K562 (cell line): ENCODE measurements around the gene CRYBG2. TPM values are rescaled to one million over a fixed set of nuclear protein-coding genes. Genes with fewer than 3 reads are reported as not detected.

ENCODE experiments used
- ATAC-seq: fragments of 200-7000 bp; cut with Tn5 transposase; 3 replicates; pipeline ENCODE4 v1.9.1; 2020; ENCODE audit warnings: moderate library complexity
- BruUV-seq: library from RNA; stranded (reverse); fragments of 400-500 nt; replicated peaks from 2 replicates; lab custom pipeline; 2021; lab: Mats Ljungman, UMichigan
- CTCF ChIA-PET: fragments of 300-600 bp; formaldehyde crosslinking; extraction: SDS; loops from one replicate; lab custom pipeline; 2021; ENCODE audit warnings: low intra/inter-chr PET ratio; lab: Yijun Ruan, JAX
- POLR2A ChIA-PET: fragments of 300-600, 350-650 bp; sonication (Branson Sonifier 250); formaldehyde crosslinking; extraction: SDS; loops from one replicate; lab custom pipeline; 2021; ENCODE audit warnings: antibody characterized with exemption, inconsistent platforms; lab: Yijun Ruan, JAX
- DNase-seq, 4 experiments: peaks; one replicate each; pipeline versions ENCODE4 v3.0.0 to v3.0.0-alpha.2; 2011 to 2018; ENCODE audit warnings: low spot score in 3 of 4, mixed read lengths in 3 of 4; ENCODE audit errors: extremely low read depth in 1 of 4
- FAIRE-seq: peaks from 2 replicates; lab custom pipeline; 2011; peaks lifted over from hg19 to GRCh38; lab: Jason Lieb, UNC
- H2AFZ ChIP-seq: 2 replicates; pipeline ENCODE4 v1.6.0; 2011; ENCODE audit warnings: low read depth, low read length, control low read depth, inconsistent platforms
- H3K27ac ChIP-seq: fragments of 200-600 bp; 3 replicates; pipeline ENCODE4 v1.8.0; 2011; ENCODE audit warnings: low read depth, mild to moderate bottlenecking, control low read depth, inconsistent platforms, low read length, moderate library complexity, mixed read lengths; ENCODE audit errors: extremely low read depth
- H3K27me3 ChIP-seq, 2 experiments: fragments of 300-600 bp in 1 of 2; 2 replicates in 1 of 2; 3 replicates in 1 of 2; pipeline versions ENCODE4 v1.6.0 to v1.8.0; 2011; ENCODE audit warnings: inconsistent platforms in 2 of 2, low read length in 2 of 2, mild to moderate bottlenecking in 1 of 2, mixed read lengths in 1 of 2, moderate library complexity in 1 of 2; ENCODE audit not compliant: control insufficient read depth in 2 of 2, insufficient read depth in 2 of 2
- H3K36me3 ChIP-seq: fragments of 300-600 bp; 3 replicates; pipeline ENCODE4 v1.8.0; 2011; ENCODE audit warnings: mild to moderate bottlenecking, low read length, inconsistent platforms; ENCODE audit not compliant: control insufficient read depth, insufficient read depth
- H3K4me1 ChIP-seq, 2 experiments: fragments of 200-600 bp in 1 of 2; replicated peaks in 1 of 2; 2 replicates in 1 of 2; 3 replicates in 1 of 2; pipeline versions ENCODE4 v1.5.1 to v1.8.0; 2011; ENCODE audit warnings: inconsistent platforms in 2 of 2, low read length in 2 of 2, mild to moderate bottlenecking in 1 of 2, mixed read lengths in 1 of 2, moderate library complexity in 1 of 2; ENCODE audit not compliant: control insufficient read depth in 2 of 2, insufficient read depth in 2 of 2
- H3K4me2 ChIP-seq: 2 replicates; pipeline ENCODE4 v1.6.1; 2011; ENCODE audit warnings: low read length, control low read depth, inconsistent platforms, mixed read lengths; ENCODE audit not compliant: insufficient read depth
- H3K4me3 ChIP-seq: fragments of 200-600 bp; sonication (generic), shearing (Covaris generic); 2 replicates; pipeline ENCODE4 v1.5.1; 2016; ENCODE audit warnings: control low read depth, inconsistent platforms
- H3K79me2 ChIP-seq: fragments of 200-600 bp; 3 replicates; pipeline ENCODE4 v1.8.0; 2011; ENCODE audit warnings: low read length, inconsistent platforms; ENCODE audit not compliant: control insufficient read depth, insufficient read depth
- H3K9ac ChIP-seq, 2 experiments: 2 replicates each; pipeline versions ENCODE4 v1.6.0 to v1.6.1; 2011; ENCODE audit warnings: low read depth in 2 of 2, low read length in 2 of 2, control low read depth in 1 of 2, inconsistent platforms in 1 of 2, mild to moderate bottlenecking in 1 of 2, mixed read lengths in 1 of 2; ENCODE audit not compliant: insufficient read depth in 1 of 2
- H3K9me1 ChIP-seq: one replicate; pipeline ENCODE4 v1.6.0; 2011; ENCODE audit warnings: inconsistent platforms, mild to moderate bottlenecking, low read length, moderate library complexity; ENCODE audit not compliant: control insufficient read depth, insufficient read depth
- H3K9me3 ChIP-seq: replicated peaks from 2 replicates; pipeline ENCODE4 v1.5.1; 2011; ENCODE audit warnings: low read depth, low read length, inconsistent platforms; ENCODE audit not compliant: control insufficient read depth, insufficient read depth
- H4K20me1 ChIP-seq: replicated peaks from 2 replicates; pipeline ENCODE4 v1.6.1; 2011; ENCODE audit warnings: low read length, inconsistent platforms, mixed read lengths; ENCODE audit not compliant: control insufficient read depth, insufficient read depth
- HEY1 ChIP-seq: fragments of 250-450 bp; sonication (Bioruptor Pico); IDR thresholded peaks from 2 replicates; pipeline ENCODE4 v1.5.0; 2020; ENCODE audit warnings: mild to moderate bottlenecking, moderate library complexity, borderline replicate concordance
- HNRNPL ChIP-seq: fragments of 200-400 bp; formaldehyde crosslinking; IDR thresholded peaks from 2 replicates; pipeline ENCODE4 v1.6.1; 2017; ENCODE audit warnings: low read depth, mild to moderate bottlenecking, low read length
- IFI16 ChIP-seq: fragments of 250-450 bp; sonication (Bioruptor Pico); IDR thresholded peaks from 2 replicates; pipeline ENCODE4 v2.1.2; 2022; ENCODE audit warnings: mild to moderate bottlenecking, inconsistent platforms
- MITF ChIP-seq: IDR thresholded peaks from 2 replicates; pipeline ENCODE4 v1.6.1; 2014; ENCODE audit warnings: antibody characterized with exemption
- NR1H2 ChIP-seq: sonication (generic); formaldehyde crosslinking; IDR thresholded peaks from 2 replicates; pipeline ENCODE4 v1.4.0; 2020; ENCODE audit warnings: mild to moderate bottlenecking, missing genetic modification reagents
- ZNF311 ChIP-seq: fragments of 250-450 bp; sonication (Bioruptor Pico); IDR thresholded peaks from 2 replicates; pipeline ENCODE4 v1.4.0; 2020; ENCODE audit warnings: mild to moderate bottlenecking, moderate library complexity
- ZNF445 ChIP-seq: fragments of 250-450 bp; sonication (Bioruptor Pico); IDR thresholded peaks from 2 replicates; pipeline ENCODE4 v1.4.0; 2020; ENCODE audit warnings: low read depth, mild to moderate bottlenecking, moderate library complexity
- ZNF57 ChIP-seq: fragments of 450-650 bp; formaldehyde crosslinking; IDR thresholded peaks from 2 replicates; pipeline ENCODE4 v1.4.0; 2020; ENCODE audit warnings: mild to moderate bottlenecking, moderate library complexity
- WGBS: fragments of 100-300 bp; shearing (Covaris generic); methylation state at CpG from one replicate; pipeline ENCODE4 v1.1.6; 2016; ENCODE audit warnings: low coverage, mixed read lengths; ENCODE audit not compliant: insufficient coverage; ENCODE audit errors: missing lambda C conversion rate; 5-methylcytosine and 5-hydroxymethylcytosine counted together
- in situ Hi-C: fragments of 300-500 bp; cut with MboI; formaldehyde crosslinking; loops from 4 replicates; pipeline ENCODE4 v1.15.0; 2018; ENCODE audit warnings: inconsistent platforms, mixed read lengths
- intact Hi-C: fragments of 100-400 bp; cut with micrococcal nuclease; formaldehyde crosslinking; loops from 2 replicates; pipeline ENCODE4 v1.14.2; 2022
- polyA plus RNA-seq, 8 experiments: library from polyadenylated mRNA; depleted of rRNA in 4 of 8; stranded (reverse) in 5 of 8; unstranded in 3 of 8; fragments of >200 nt; fragmentation: Nextera tagmentation in 2 of 8; fragmentation: Illumina TruSeq in 1 of 8; extraction: Ambion mirVana in 2 of 8; extraction: Trizol in 1 of 8; gene quantifications; 2 replicates each; pipeline versions ENCODE4 v1.2.1 to v1.2.3, GENCODE V29; 2011 to 2014; ENCODE audit warnings: inconsistent platforms in 1 of 8, missing spikeins in 1 of 8
- total RNA-seq, 7 experiments: library from RNA; depleted of rRNA in 6 of 7; stranded (reverse); fragments of >200 nt in 6 of 7; fragmentation: Illumina TruSeq in 2 of 7; extraction: Trizol in 2 of 7; gene quantifications; 2 replicates each; pipeline versions ENCODE4 v1.2.1 to v1.2.3, GENCODE V29; 2011 to 2021; ENCODE audit warnings: low replicate concordance in 1 of 7

Gene CRYBG2
- total and polyA plus RNA-seq, 9 of the 15 experiments (the other 6 are each of a cell fraction or from before 2014, with no cell fraction given), result 0.39 to 8.5 (median 3.7) TPM

- Histone ChIP-seq H3K9ac (peak overlapping the region in 1 of 2 experiments; percentile 73; a peak in 2 of 4 replicates), H2AFZ (no peak overlapping the region), H3K4me3 (no peak overlapping the region), H3K4me2 (no peak overlapping the region), H3K79me2 (no peaks in the 10 kb centered on the region), H3K9me3 (no peaks in the 10 kb centered on the region), H3K27me3 (no peaks in the 10 kb centered on the region), H3K36me3 (peaks cover 28% of the 10 kb centered on the region; the same call in 1 of the 3 replicates), H3K9me1 (no peaks in the 10 kb centered on the region), H3K27ac (no peak overlapping the region), H4K20me1 (no peaks in the 10 kb centered on the region)
- no peak for ATAC-seq
- no peak for FAIRE-seq
- WGBS, result 66% methylated on average over 12 of the region's 16 CpGs
- in situ Hi-C loops (no loop called here), intact Hi-C loops (no loop called here)
- POLR2A ChIA-PET, result interaction anchor here (0.5 to 2.1 kb wide), 5 partner anchors 11 to 29 kb away, joined by 3 to 5 read pairs (median 3); partner anchors contain the start of gene SH3BGRL3
- no peak for DNase-seq
- CTCF ChIA-PET, result no interaction called here
- no peak for TF ChIP-seq ZNF445 (CRISPR knock-in tag)
- no peak for TF ChIP-seq NR1H2 (CRISPR knock-in tag)
- TF ChIP-seq HNRNPL, result no peak
- TF ChIP-seq HEY1 (CRISPR knock-in tag), result no peak
- TF ChIP-seq IFI16 (CRISPR knock-in tag), result no peak
- no peak for TF ChIP-seq ZNF57 (CRISPR knock-in tag)
- TF ChIP-seq ZNF311, result no peak
- TF ChIP-seq MITF, result no peak
- TF ChIP-seq, all 486 proteins: peak for 0
- BruUV-seq, result no TSS peak
- H3K4me1 ChIP-seq, result peaks cover 5 to 35% of the 10 kb centered on the region in 2 experiments; a peak in 4 of 5 replicates
These were observed 57.4 kb downstream of the CRYBG2 start for GRCh38 chr1:26296340-26297056.
